HepG2 (cell line): ENCODE measurements around the gene SLC25A19. TPM values are rescaled to one million over a fixed set of nuclear protein-coding genes. Genes with fewer than 3 reads are reported as not detected.

Experiments
- AGO1 ChIP-seq: fragments of 200-400 bp; formaldehyde crosslinking; IDR thresholded peaks from 2 replicates; pipeline ENCODE4 v1.6.1; 2017; ENCODE audit warnings: mild to moderate bottlenecking, low read depth, low read length, moderate library complexity; ENCODE audit not compliant: poor library complexity, severe bottlenecking
- AGO2 ChIP-seq: fragments of 200-400 bp; formaldehyde crosslinking; optimal IDR thresholded peaks from 2 replicates; pipeline ENCODE3; 2017; ENCODE audit warnings: mild to moderate bottlenecking, low read depth, low read length, moderate library complexity
- FOXP1 ChIP-seq, 2 experiments: fragments of 450-650 bp in 1 of 2; IDR thresholded peaks; 2 replicates each; pipeline ENCODE4 v1.6.1; 2017 to 2018; ENCODE audit warnings: antibody characterized with exemption in 1 of 2
- HNF4A ChIP-seq: sonication (generic); formaldehyde crosslinking; IDR thresholded peaks from 2 replicates; pipeline ENCODE4 v1.4.0; 2020; ENCODE audit warnings: missing genetic modification reagents
- IKZF4 ChIP-seq: sonication (generic); formaldehyde crosslinking; IDR thresholded peaks from 2 replicates; pipeline ENCODE4 v1.5.1; 2020; ENCODE audit warnings: borderline replicate concordance, mild to moderate bottlenecking, low read depth, missing genetic modification reagents; ENCODE audit errors: not compliant biosample characterization
- ISX ChIP-seq: sonication (generic); formaldehyde crosslinking; conservative IDR thresholded peaks from 2 replicates; pipeline ENCODE4 v1.5.0; 2020; ENCODE audit warnings: missing genetic modification reagents
- KDM4B ChIP-seq: sonication (generic); formaldehyde crosslinking; IDR thresholded peaks from 2 replicates; pipeline ENCODE4 v1.4.0; 2020; ENCODE audit warnings: missing genetic modification reagents
- MTA1 ChIP-seq: sonication (generic); formaldehyde crosslinking; IDR thresholded peaks from 2 replicates; pipeline ENCODE4 v1.4.0; 2020; ENCODE audit warnings: missing genetic modification reagents, mild to moderate bottlenecking, borderline replicate concordance
- MXD1 ChIP-seq: sonication (generic); formaldehyde crosslinking; IDR thresholded peaks from 2 replicates; pipeline ENCODE4 v1.4.0; 2020; ENCODE audit warnings: mild to moderate bottlenecking, missing genetic modification reagents
- RFX5 ChIP-seq: IDR thresholded peaks from 2 replicates; pipeline ENCODE4 v1.6.1; 2011; ENCODE audit warnings: low read depth, low read length, improper control_type of control experiment
- TCF7 ChIP-seq: sonication (generic); IDR thresholded peaks from 2 replicates; pipeline ENCODE4 v1.6.1; 2016; ENCODE audit warnings: antibody characterized with exemption, low read depth
- TP53 ChIP-seq: sonication (generic); formaldehyde crosslinking; conservative IDR thresholded peaks from 2 replicates; pipeline ENCODE4 v1.4.0; 2020; ENCODE audit warnings: missing genetic modification reagents
- ZNF274 ChIP-seq: sonication (generic); formaldehyde crosslinking; IDR thresholded peaks from 2 replicates; pipeline ENCODE4 v1.5.1; 2020; ENCODE audit warnings: mild to moderate bottlenecking, missing genetic modification reagents
- ZNF407 ChIP-seq: sonication (generic); formaldehyde crosslinking; IDR thresholded peaks from one replicate; pipeline ENCODE4 v1.5.1; 2020; ENCODE audit warnings: mild to moderate bottlenecking, missing genetic modification reagents; ENCODE audit errors: not compliant biosample characterization
- ZNF687 ChIP-seq: sonication (generic); formaldehyde crosslinking; IDR thresholded peaks from 2 replicates; pipeline ENCODE4 v1.5.1; 2020; ENCODE audit warnings: mild to moderate bottlenecking, missing genetic modification reagents, moderate library complexity
- ZNF772 ChIP-seq: sonication (generic); formaldehyde crosslinking; IDR thresholded peaks from 2 replicates; pipeline ENCODE4 v1.5.0; 2020; ENCODE audit warnings: mild to moderate bottlenecking, missing genetic modification reagents
- polyA plus RNA-seq, 8 experiments: library from polyadenylated mRNA; depleted of rRNA in 3 of 8; stranded (reverse) in 7 of 8; unstranded in 1 of 8; fragments of >200 nt; fragmentation: Illumina TruSeq in 4 of 8; extraction: Trizol in 4 of 8; gene quantifications; 2 replicates each; pipeline versions ENCODE4 v1.2.1 to v1.2.3, GENCODE V29; 2011 to 2016; ENCODE audit warnings: low read depth in 4 of 8, missing spikeins in 1 of 8, mixed read lengths in 1 of 8; ENCODE audit not compliant: insufficient read depth in 1 of 8
- total RNA-seq, 5 experiments: library from RNA; depleted of rRNA; stranded (reverse); fragments of >200 nt; fragmentation: Illumina TruSeq; extraction: Trizol; gene quantifications; 2 replicates each; pipeline ENCODE4 v1.2.3, GENCODE V29; 2016; ENCODE audit warnings: low read depth in 1 of 5

SLC25A19 gene
- total and polyA plus RNA-seq, 2 of the 13 experiments (the other 11 are each of a cell fraction or from before 2014, with no cell fraction given), result 24.4 to 41.4 TPM

- TF ChIP-seq ZNF687 (CRISPR knock-in tag) (peak; percentile 51), TP53 (CRISPR knock-in tag) (no peak), IKZF4 (CRISPR knock-in tag) (no peak), ZNF274 (CRISPR knock-in tag) (peak; percentile 78; the same call in 1 of the 2 replicates), AGO1 (peak; percentile 12), RFX5 (no peak), MXD1 (0 out of 2 replicates have a peak, but pooled peaks have one; percentile 56), ISX (CRISPR knock-in tag) (no peak), ZNF407 (no peak), KDM4B (CRISPR knock-in tag) (0 out of 2 replicates have a peak, but pooled peaks have one; percentile 34), TCF7 (no peak), ZNF772 (CRISPR knock-in tag) (no peak), FOXP1 (IDR thresholded peaks at IDR 0.05) (no peak), FOXP1 (CRISPR knock-in tag; IDR thresholded peaks at IDR 0.05) (no peak), MTA1 (0 out of 2 replicates have a peak, but pooled peaks have one; percentile 47), HNF4A (CRISPR knock-in tag) (no peak), AGO2 (peak; percentile 87)
Measured at GRCh38 chr17:75240394-75241142, 48.7 kb downstream of the SLC25A19 start (continued).
